PC-9 (cell line): ENCODE results near the gene CGB7. TPM values are rescaled to one million over a fixed set of nuclear protein-coding genes. Genes with fewer than 3 reads are reported as not detected.

ENCODE experiments used
- BruUV-seq: library from RNA; stranded (reverse); fragments of 400-500 nt; replicated peaks from 2 replicates; lab custom pipeline; 2021; lab: Mats Ljungman, UMichigan
- CTCF ChIA-PET: fragments of 300-600 bp; sonication (Branson Sonifier 250); formaldehyde crosslinking; loops from one replicate; lab custom pipeline; 2022; ENCODE audit warnings: antibody characterized with exemption; lab: Charles Lee
- POLR2A ChIA-PET: fragments of 300-600 bp; sonication (Branson Sonifier 250); formaldehyde crosslinking; loops from one replicate; lab custom pipeline; 2022; ENCODE audit warnings: antibody characterized with exemption; ENCODE audit not compliant: unreplicated experiment; lab: Charles Lee
- DNase-seq, 2 experiments: peaks; one replicate each; pipeline versions ENCODE4 v3.0.0 to v3.0.0-alpha.2; 2015 to 2022; ENCODE audit warnings: mixed read lengths in 1 of 2
- H2AFZ ChIP-seq: fragments of 200-600 bp; sonication (generic); 2 replicates; pipeline ENCODE4 v1.8.1; 2017; ENCODE audit warnings: antibody characterized with exemption
- H3F3A ChIP-seq: fragments of 200-600 bp; sonication (generic); 2 replicates; pipeline ENCODE4 v1.8.1; 2017; ENCODE audit warnings: antibody characterized with exemption, mild to moderate bottlenecking, low read depth; ENCODE audit not compliant: insufficient read depth
- H3K27ac ChIP-seq: fragments of 200-600 bp; sonication (generic); 2 replicates; pipeline ENCODE4 v1.6.1; 2016; ENCODE audit warnings: mixed run types
- H3K27me3 ChIP-seq: fragments of 200-600 bp; sonication (generic); 2 replicates; pipeline ENCODE4 v1.6.1; 2016; ENCODE audit warnings: low read depth, mixed run types; ENCODE audit not compliant: insufficient read depth
- H3K36me3 ChIP-seq: fragments of 200-600 bp; sonication (generic); 2 replicates; pipeline ENCODE4 v1.6.1; 2016; ENCODE audit warnings: low read depth, mixed run types
- H3K4me1 ChIP-seq: fragments of 200-600 bp; sonication (generic); replicated peaks from 2 replicates; pipeline ENCODE4 v1.6.1; 2016; ENCODE audit warnings: mixed run types; ENCODE audit not compliant: insufficient read depth
- H3K4me2 ChIP-seq: fragments of 200-600 bp; sonication (generic); 2 replicates; pipeline ENCODE4 v1.6.1; 2017; ENCODE audit warnings: mixed run types
- H3K4me3 ChIP-seq: fragments of 200-600 bp; sonication (generic); 2 replicates; pipeline ENCODE4 v1.6.1; 2016; ENCODE audit warnings: mixed run types
- H3K79me2 ChIP-seq: fragments of 200-600 bp; sonication (generic); 2 replicates; pipeline ENCODE4 v1.6.1; 2017; ENCODE audit warnings: low read depth, mixed run types
- H3K9me2 ChIP-seq: fragments of 200-600 bp; sonication (generic); 2 replicates; pipeline ENCODE4 v1.8.1; 2017; ENCODE audit warnings: mild to moderate bottlenecking; ENCODE audit not compliant: insufficient read depth
- H3K9me3 ChIP-seq: fragments of 200-600 bp; sonication (generic); 2 replicates; pipeline ENCODE4 v1.8.1; 2016; ENCODE audit warnings: low read depth; ENCODE audit not compliant: insufficient read depth
- H4K20me1 ChIP-seq: fragments of 200-600 bp; sonication (generic); 2 replicates; pipeline ENCODE4 v1.8.1; 2017; ENCODE audit not compliant: insufficient read depth
- CTCF ChIP-seq: fragments of 200-600 bp; sonication (generic); conservative IDR thresholded peaks from 2 replicates; pipeline ENCODE4 v1.6.1; 2017; ENCODE audit warnings: mixed run types, antibody characterized with exemption, mild to moderate bottlenecking, moderate library complexity
- EZH2 ChIP-seq: fragments of 200-600 bp; sonication (generic); IDR thresholded peaks from 2 replicates; pipeline ENCODE4 v1.8.0; 2017; ENCODE audit warnings: antibody characterized with exemption, low read depth
- intact Hi-C: fragments of 100-400 bp; cut with micrococcal nuclease; formaldehyde crosslinking; loops from one replicate; pipeline ENCODE4 v1.10.0; 2022; ENCODE audit not compliant: unreplicated experiment
- total RNA-seq: library from RNA; stranded (reverse); gene quantifications from 2 replicates; pipeline ENCODE4 v1.2.3, GENCODE V29; 2021

The CGB7 gene
- total RNA-seq, 1 experiment from 2014 or later: 4.8 TPM

- no peaks in the 10 kb centered on the region for H3K9me2 ChIP-seq
- H3K4me3 ChIP-seq: no peak overlapping the region
- peaks cover 100% of the 10 kb centered on the region for H4K20me1 ChIP-seq
- intact Hi-C loops: no loop called here
- no TSS peak for BruUV-seq
- peaks cover 78% of the 10 kb centered on the region for H3F3A ChIP-seq
- POLR2A ChIA-PET: no interaction called here
- H3K4me1 ChIP-seq: peaks cover under 1% of the 10 kb centered on the region
- H3K9me3 ChIP-seq: no peaks in the 10 kb centered on the region
- H3K36me3 ChIP-seq: peaks cover 66% of the 10 kb centered on the region
- H3K27ac ChIP-seq: no peak overlapping the region
- DNase-seq: no peak
- no peak overlapping the region for H2AFZ ChIP-seq
- CTCF ChIA-PET: no interaction called here
- H3K27me3 ChIP-seq: no peaks in the 10 kb centered on the region
- TF ChIP-seq EZH2 (no peak), CTCF (no peak)
- H3K4me2 ChIP-seq: no peak overlapping the region
- H3K79me2 ChIP-seq: peaks cover 79% of the 10 kb centered on the region
Observed at GRCh38 chr19:49092686-49093085, 35.1 kb upstream of the CGB7 start.

- Histone ChIP-seq H3K27ac (no peak overlapping the region), H3K79me2 (peaks cover 88% of the 10 kb centered on the region), H3K27me3 (no peaks in the 10 kb centered on the region), H2AFZ (no peak overlapping the region), H3F3A (peaks cover 72% of the 10 kb centered on the region), H3K4me1 (peaks cover 13% of the 10 kb centered on the region), H3K36me3 (peaks cover 69% of the 10 kb centered on the region), H3K9me2 (no peaks in the 10 kb centered on the region), H4K20me1 (peaks cover 100% of the 10 kb centered on the region), H3K4me2 (no peak overlapping the region), H3K4me3 (no peak overlapping the region), H3K9me3 (no peaks in the 10 kb centered on the region)
- no peak for DNase-seq
- intact Hi-C loops: no loop called here
- TF ChIP-seq EZH2 (no peak), CTCF (no peak)
- BruUV-seq: no TSS peak
- POLR2A ChIA-PET: no interaction called here
- CTCF ChIA-PET: interaction anchor here (0.7 kb wide), 1 partner anchor 9 kb away, joined by 12 read pairs; no protein-coding TSS in a partner anchor
Observed at GRCh38 chr19:49091391-49092038, 34.0 kb upstream of the CGB7 start.

- no TSS peak for BruUV-seq
- POLR2A ChIA-PET: interaction anchor here (0.6 kb wide), 1 partner anchor 87 kb away, joined by 7 read pairs; no protein-coding TSS in a partner anchor
- TF ChIP-seq EZH2 (no peak), CTCF (no peak)
Observed at GRCh38 chr19:49086296-49086695, 28.7 kb upstream of the CGB7 start.

More at GRCh38 chr19:49086296-49086695, 28.7 kb upstream of the CGB7 start:
- peak overlapping the region; percentile 100 for H3K4me2 ChIP-seq
- intact Hi-C loops: no loop called here
- H4K20me1 ChIP-seq: peaks cover 57% of the 10 kb centered on the region
- H3K4me3 ChIP-seq: peak overlapping the region; percentile 77
- H3K9me2 ChIP-seq: no peaks in the 10 kb centered on the region
- no peak overlapping the region for H3K27ac ChIP-seq
- no peak for DNase-seq
- H3K79me2 ChIP-seq: peaks cover 60% of the 10 kb centered on the region
- H3K4me1 ChIP-seq: peaks cover 15% of the 10 kb centered on the region
- CTCF ChIA-PET: no interaction called here
- peaks cover 34% of the 10 kb centered on the region for H3K36me3 ChIP-seq
- H3F3A ChIP-seq: peaks cover 24% of the 10 kb centered on the region; the same call in 1 of the 2 replicates
- H3K27me3 ChIP-seq: no peaks in the 10 kb centered on the region
- H3K9me3 ChIP-seq: no peaks in the 10 kb centered on the region
- H2AFZ ChIP-seq: no peak overlapping the region
